Activated CD8-positive, alpha-beta memory T cell treated with anti-CD3 and anti-CD28 coated beads for 4 hours (primary cell): ENCODE results near the gene MAT2A.
A peak's percentile ranks its signal among the peaks of the same experiment; 100 is the strongest.

Source experiments
- DNase-seq, 2 donors: peaks; one replicate each; pipeline ENCODE4 v3.0.0-alpha.2; 2020; ENCODE audit warnings: low read depth in 2 of 2

Gene MAT2A

GRCh38 chr2:85538507-85539360, at the start of gene MAT2A:
MAT2A (plus strand) TSS chr2:85539168; CDS start chr2:85539288, 120 bp downstream.
- DNase-seq, result peak; percentile 79 to 81

- DNase-seq, result no peak
These were observed 47.9 kb upstream of the MAT2A start for GRCh38 chr2:85490861-85491755.

- DNase-seq, result no peak
These were observed 42.5 kb upstream of the MAT2A start for GRCh38 chr2:85496436-85496835.

GRCh38 chr2:85497944-85498630, 40.9 kb upstream of the MAT2A start:
- no peak for DNase-seq

- DNase-seq, result no peak
These were observed 37.7 kb upstream of the MAT2A start for GRCh38 chr2:85501248-85501647.

GRCh38 chr2:85502720-85503119, 36.2 kb upstream of the MAT2A start:
- no peak for DNase-seq

GRCh38 chr2:85503168-85503850, 35.7 kb upstream of the MAT2A start:
- DNase-seq, result no peak

- no peak for DNase-seq
These were observed 34.9 kb upstream of the MAT2A start for GRCh38 chr2:85503851-85504777.

- no peak for DNase-seq
These were observed 34.1 kb upstream of the MAT2A start for GRCh38 chr2:85504778-85505261.

- DNase-seq, result no peak
These were observed 33.3 kb upstream of the MAT2A start for GRCh38 chr2:85505551-85506238.

- no peak for DNase-seq
These were observed 32.2 kb upstream of the MAT2A start for GRCh38 chr2:85506768-85507181.

- DNase-seq, result no peak
These were observed 27.8 kb upstream of the MAT2A start for GRCh38 chr2:85511008-85511811.

- DNase-seq, result no peak
These were observed 24.6 kb upstream of the MAT2A start for GRCh38 chr2:85514323-85514722.

GRCh38 chr2:85516653-85517389, 22.1 kb upstream of the MAT2A start:
- no peak for DNase-seq

GRCh38 chr2:85522090-85522647, 16.8 kb upstream of the MAT2A start:
- DNase-seq, result no peak

- DNase-seq, result no peak
These were observed 15.7 kb upstream of the MAT2A start for GRCh38 chr2:85523062-85523902.

GRCh38 chr2:85523903-85524335, 15.0 kb upstream of the MAT2A start:
- no peak for DNase-seq
